KOPT-K1 (cell line): Measurements from ENCODE around the gene NUP214.
"Not testable (repeated sequence)": the region's sequence is repeated elsewhere in the genome, so short reads cannot be mapped to it uniquely, and the experiment has no call there.

Experiments
- H3K27ac ChIP-seq: fragments of 200-600 bp; sonication (generic); 2 replicates; pipeline ENCODE4 v1.5.1; 2016; ENCODE audit warnings: antibody characterized with exemption, mild to moderate bottlenecking, low read depth, low read length; ENCODE audit not compliant: poor library complexity, severe bottlenecking
- H3K36me3 ChIP-seq: fragments of 200-600 bp; sonication (generic); 2 replicates; pipeline ENCODE4 v1.5.1; 2017; ENCODE audit warnings: antibody characterized with exemption, mild to moderate bottlenecking, low read length, moderate library complexity; ENCODE audit not compliant: insufficient read depth
- H3K9me3 ChIP-seq: fragments of 200-600 bp; sonication (generic); 2 replicates; pipeline ENCODE4 v1.5.1; 2017; ENCODE audit warnings: antibody characterized with exemption, low read length, mild to moderate bottlenecking; ENCODE audit not compliant: insufficient read depth, poor library complexity, severe bottlenecking

NUP214 gene

DNA sequence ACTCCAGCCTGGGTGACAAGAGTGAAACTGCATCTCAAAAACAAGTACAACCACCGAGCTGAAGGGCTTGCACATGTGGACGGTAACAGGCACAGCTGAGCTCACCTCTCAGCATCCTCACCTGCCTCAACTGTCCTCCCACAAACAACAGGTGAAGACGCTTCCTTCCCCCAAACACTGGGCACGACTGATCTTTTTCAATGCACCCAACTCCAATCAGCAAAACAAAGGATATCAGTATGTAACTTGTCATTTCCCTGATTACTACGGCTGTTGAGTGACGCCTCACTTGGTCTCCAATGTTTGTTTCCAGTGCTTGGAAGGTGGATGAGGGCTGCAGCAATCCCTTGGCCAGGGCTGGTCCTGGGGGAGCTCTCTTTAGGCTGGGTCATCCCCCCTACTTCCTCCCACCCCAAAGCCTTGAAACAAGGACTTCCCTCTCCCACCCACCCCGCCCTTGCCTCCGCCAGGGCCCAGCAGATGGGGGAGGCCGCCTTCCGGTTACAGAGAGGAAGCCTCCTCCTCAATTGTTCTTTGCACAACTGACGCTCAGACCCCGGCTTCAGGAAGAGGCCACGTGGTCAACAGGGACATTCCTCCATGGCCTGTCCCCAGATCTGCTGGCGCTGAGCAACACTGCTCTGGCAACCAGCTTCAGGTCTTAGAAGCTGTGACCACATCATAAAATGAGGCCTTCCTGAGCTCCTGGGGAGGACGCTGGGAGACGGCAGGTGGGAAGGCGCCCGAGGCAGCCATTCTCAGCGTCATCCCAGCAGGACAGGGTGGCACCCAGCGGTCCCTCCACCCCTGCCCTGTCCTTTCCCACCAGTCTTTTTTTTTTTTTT lies 145.0 kb downstream of the NUP214 start:
- Histone ChIP-seq H3K9me3 (no peaks in the 10 kb centered on the region), H3K36me3 (no peaks in the 10 kb centered on the region), H3K27ac (peak overlapping the region; percentile 89)

DNA sequence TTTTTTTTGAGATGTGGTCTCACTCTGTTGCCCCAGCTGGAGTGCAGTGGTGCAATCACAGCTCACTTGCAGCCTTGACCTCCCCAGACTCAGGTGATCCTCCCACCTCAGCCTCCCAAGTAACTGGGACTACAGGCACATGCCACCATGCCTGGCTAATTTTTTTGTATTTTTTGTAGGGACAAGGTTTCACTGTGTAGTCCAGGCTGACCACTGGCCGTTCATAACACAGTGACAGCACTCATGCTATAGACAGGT lies 145.6 kb downstream of the NUP214 start:
- not testable (repeated sequence) for H3K9me3 ChIP-seq, H3K36me3 ChIP-seq
- peak overlapping the region; percentile 89 for H3K27ac ChIP-seq

DNA sequence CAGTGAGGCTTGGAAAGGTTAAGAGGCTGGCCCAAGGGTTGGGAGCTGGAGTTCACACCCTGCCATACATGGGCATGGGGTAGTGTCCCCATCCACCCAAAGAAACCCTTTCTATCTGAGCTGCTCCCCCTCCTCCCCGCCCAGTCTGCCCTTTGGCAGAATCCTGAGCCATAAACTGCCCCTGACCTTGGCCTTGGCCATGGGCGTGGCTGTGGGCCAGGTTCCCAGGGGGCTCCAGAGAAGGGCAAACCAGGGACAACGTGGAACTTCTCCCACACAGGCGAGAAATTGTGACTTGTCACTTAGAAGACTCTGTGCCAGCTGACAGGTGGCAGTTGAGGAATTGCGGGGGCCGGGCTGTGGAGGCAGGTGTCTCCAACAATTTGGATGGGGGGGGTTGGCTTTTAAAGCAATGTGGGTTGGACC lies 146.1 kb downstream of the NUP214 start:
- Histone ChIP-seq H3K36me3 (no peaks in the 10 kb centered on the region), H3K9me3 (no peaks in the 10 kb centered on the region), H3K27ac (peak overlapping the region; percentile 89)

DNA sequence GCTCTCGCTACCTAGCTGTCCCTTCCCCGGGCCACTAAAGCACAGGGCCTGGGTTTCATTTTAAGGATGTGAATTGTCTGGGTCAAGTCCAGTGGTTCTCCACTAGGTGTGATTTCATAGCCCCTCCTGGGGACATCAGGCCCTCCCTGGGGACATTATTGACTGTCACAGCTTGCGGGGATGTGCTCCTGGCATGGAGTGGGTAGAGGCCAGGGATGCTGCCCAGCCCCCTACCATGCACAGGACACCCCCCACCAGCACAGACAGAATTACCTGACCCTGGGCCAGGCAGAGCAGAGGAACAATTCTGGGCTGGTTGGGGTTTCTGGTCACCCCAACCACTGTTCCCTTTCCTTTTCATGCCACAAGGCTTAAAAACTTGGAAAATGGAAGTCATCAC lies 146.8 kb downstream of the NUP214 start:
- Histone ChIP-seq H3K9me3 (no peaks in the 10 kb centered on the region), H3K27ac (peak overlapping the region; percentile 89), H3K36me3 (no peaks in the 10 kb centered on the region)

DNA sequence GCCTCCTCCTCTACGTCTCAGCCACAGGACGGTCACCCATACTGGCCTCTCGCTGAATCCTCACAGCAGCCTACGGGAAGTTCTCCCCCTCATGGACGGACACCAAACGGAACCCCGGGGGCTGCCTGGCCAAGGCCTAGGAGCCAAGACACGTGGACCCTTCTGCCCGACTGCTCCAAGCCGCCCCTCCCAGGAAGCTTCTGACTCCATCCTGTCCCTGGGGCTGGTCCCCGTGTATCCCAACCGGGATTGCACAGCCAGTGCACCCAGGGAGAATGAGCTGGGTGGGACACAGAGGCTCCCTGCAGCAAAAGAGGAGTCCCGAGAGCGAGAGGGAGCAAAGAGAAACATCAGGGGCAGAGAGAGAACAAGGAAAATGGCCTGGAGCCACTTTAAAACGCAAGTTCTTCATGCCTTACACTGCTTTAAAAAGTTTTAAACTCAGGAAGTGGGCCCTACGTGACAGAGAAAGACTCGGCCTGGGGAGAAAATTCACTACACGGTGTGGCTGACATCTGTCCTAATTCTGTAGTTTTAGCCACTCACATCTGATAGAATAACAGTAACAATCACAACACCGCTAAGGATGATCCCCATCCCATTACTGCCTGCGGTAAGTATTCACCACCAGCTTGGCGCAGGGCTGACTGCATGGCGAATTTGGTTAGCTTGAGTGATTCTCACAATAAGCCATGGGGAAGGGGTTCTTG lies 147.9 kb downstream of the NUP214 start:
- Histone ChIP-seq H3K36me3 (no peaks in the 10 kb centered on the region), H3K9me3 (no peaks in the 10 kb centered on the region), H3K27ac (peak overlapping the region; percentile 85)

DNA sequence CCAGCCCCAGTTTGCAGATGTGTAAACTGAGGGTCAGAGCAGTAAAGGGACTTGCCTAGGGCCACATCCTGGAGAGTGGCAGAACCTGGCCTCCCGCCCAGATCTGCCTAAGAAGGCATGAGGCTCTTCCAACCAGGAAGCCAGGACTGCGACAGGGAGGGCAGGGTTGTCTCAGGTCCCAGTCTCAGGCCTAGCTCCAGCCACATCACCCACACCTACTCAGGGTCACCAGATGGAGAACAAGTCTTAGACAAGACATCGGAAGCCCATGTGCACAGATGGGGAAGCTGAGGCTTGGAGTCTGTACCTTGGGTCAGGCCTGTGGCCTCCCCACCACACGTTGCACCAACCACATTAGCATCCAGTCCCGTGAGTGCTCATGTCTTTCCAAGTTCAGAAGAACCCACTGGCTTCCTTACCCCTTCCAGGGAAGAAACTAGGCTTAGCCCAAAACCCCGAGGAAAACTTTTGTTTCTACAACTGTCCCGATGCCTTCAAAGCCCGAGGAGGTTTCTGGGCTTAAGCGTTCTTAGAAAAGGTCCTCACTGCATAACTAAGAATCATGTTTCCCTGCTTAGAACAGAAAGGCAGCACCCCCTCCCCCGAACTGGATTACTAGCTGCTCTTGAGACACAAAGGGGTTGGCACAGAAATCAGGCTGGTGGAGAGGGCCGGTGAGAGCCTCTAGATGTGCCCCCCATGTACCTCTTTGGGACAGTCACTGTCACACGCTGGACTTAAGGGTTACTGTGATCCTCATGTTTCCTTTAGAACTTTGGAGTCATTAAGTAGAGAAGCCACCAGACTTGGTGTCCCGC lies 148.7 kb downstream of the NUP214 start:
- no peaks in the 10 kb centered on the region for H3K36me3 ChIP-seq
- H3K9me3 ChIP-seq, result no peaks in the 10 kb centered on the region
- H3K27ac ChIP-seq, result peak overlapping the region; percentile 85

DNA sequence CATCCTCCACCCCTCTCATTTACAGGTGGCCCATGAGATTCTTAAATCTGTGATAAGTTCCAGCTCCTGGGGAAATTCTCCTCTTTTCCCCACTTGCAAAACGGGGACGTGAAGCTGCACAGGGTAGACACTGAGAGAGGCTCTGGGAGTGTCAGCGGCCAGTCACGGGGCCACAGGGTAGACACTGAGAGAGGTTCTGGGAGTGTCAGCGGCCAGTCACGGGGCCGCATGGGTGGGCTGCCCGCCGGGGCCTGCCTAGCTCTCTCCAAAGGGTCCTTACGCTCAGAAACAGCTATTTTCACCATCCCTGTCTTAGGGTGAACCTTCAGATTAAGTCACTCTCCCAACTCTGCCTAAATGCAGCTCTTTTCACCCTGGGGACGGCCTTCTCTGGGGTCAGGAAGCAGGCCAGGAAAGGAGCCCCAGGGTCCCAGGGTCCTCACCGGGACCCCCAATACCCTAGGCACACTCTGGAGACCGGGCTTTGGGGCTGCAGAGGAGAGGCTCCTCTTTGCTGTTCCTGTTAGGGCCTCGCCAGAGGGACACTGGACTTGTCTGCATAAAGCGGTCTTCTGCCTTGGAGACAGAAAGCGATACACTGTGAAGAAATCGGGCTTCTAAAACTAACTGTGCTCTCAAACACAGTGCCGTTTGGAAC lies 149.4 kb downstream of the NUP214 start:
- Histone ChIP-seq H3K27ac (peak overlapping the region; percentile 85), H3K36me3 (no peaks in the 10 kb centered on the region), H3K9me3 (no peaks in the 10 kb centered on the region)

DNA sequence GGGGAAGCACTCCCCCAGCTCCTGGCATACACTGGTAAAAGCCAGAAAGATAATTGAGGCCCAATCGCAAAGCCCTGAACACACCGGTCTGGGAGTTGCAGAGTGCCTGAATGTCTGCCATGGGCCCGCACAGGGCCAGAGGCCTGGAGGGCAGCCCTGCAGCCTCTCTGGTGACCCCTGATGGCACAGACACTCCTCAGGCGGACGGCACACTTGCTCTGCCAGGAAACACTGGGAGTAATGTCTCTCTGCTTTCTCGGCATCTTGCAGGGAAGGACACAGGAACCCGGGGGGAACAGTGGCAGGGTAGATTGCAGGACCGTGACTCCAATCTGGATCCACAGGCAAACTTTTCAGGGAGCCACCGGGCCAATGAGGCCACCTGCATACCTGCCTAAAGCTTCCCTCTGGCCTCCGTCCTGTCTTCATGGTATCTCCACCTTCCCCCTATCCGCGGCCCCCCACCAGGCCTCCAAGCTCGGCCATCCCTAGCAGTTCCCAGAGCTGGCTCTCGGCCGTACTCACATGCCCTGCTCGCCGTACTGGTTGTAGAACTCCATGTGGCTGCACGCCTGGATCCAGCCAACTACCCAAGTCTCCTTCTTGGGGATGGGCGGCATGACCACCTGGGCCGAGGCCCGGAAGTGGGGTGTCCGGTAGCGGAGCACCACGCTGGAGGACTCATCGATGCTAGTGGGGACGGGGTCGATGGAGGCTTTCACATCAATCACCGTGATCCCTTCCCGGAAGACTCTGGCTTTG lies 150.1 kb downstream of the NUP214 start:
- H3K36me3 ChIP-seq, result no peaks in the 10 kb centered on the region
- no peaks in the 10 kb centered on the region for H3K9me3 ChIP-seq
- H3K27ac ChIP-seq, result peak overlapping the region; percentile 85

DNA sequence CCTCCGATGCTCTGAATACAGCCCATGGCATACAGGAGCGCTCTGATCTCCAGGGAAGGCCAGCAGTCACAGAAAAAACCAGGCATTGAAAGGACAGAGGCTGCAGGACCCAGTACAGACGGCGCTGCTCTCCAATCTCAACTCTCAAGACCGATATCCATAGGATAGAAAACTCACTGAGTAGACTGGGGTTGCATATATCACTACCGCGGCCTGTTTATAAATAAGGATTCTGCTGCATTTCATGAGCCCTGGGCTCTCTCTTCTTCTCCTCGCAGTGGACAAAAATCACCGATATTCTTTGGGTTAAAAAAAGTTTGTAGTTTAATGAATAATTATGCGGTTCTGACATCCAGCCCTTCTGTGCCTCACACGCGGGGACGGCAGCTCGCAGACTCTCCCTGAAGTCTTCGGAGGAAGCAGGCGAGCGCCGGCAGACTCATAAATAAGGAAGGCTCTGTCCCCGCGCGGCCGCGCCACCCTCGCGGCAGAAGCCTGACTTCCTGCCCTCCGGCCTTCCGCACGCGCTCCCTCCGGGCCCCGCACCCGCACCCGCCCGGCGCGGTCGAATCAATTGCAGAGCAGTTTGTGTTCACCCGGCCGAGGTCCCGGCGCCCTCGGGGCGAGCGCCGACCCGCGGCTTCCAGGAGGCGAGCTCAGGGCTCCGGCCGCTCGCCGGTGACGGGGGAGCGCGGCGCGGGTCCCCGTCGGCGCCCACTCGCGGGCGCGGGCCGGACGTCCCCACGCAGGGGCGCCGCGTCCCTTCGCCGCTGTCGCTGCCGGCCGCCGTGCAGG lies 150.9 kb downstream of the NUP214 start, which contains the start of gene FAM78A:
FAM78A (minus strand) TSS at position 417 of the 795 bp plus-strand sequence; CDS start at position 86, 331 bp downstream.
- no peaks in the 10 kb centered on the region for H3K36me3 ChIP-seq
- peak within 1 kb of the TSS; percentile 85 for H3K27ac ChIP-seq

DNA sequence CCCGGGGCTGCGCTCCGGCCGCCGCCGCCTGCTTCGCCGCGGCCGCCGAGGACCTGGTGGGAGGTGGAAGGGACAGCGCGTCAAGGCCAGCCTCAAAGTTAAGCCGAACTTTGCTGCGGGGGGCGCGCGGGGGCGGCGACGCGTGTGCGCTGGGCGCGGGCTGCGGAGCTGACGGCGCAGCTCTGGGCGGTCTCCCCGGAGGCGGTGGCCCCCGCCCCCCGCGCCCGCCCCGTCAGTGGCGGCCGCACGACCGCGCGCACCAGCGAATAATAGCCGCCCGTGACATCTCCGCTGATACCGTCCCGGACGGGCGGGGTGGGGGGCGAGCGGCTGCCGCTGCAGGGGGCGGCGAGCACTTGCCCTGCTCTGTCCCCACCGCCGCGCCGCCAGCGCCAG lies 151.5 kb downstream of the NUP214 start:
- Histone ChIP-seq H3K27ac (peak overlapping the region; percentile 85), H3K9me3 (no peaks in the 10 kb centered on the region), H3K36me3 (no peaks in the 10 kb centered on the region)

More for the DNA sequence above, 150.9 kb downstream of the NUP214 start, which contains the start of gene FAM78A:
- H3K9me3 ChIP-seq, result no peaks in the 10 kb centered on the region

DNA sequence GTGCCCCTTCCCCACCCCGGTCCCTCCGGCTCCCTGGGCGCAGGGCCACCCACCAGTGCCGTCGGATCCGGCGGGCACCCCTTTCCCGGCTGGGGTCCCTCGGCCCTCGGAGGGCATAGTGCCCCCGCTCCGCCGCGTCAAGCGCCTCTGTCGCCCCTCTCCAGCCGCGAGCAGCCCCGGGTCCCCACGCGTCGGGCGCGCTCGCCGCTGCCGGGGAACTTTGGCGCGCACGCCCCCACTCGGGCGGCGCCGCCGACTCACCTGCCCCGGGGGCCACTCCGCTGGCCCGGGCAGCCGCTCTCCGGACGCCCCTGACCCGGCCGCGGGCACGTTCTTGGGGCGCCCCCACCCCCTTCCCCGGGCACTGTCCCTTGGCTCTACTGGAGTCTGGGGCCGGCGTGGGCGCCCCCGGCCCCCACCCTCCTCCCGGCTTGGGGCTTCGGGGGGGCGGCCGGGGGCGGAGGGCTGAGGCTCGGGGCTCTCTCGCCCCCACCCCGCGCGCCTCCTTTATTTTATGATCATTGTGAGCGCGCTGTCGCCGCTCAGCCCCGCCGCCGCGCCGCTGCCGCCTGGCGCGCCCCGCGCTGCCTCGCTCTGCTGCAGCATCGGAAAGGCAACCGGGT lies 152.0 kb downstream of the NUP214 start:
- Histone ChIP-seq H3K36me3 (no peaks in the 10 kb centered on the region), H3K9me3 (no peaks in the 10 kb centered on the region), H3K27ac (peak overlapping the region; percentile 85)

DNA sequence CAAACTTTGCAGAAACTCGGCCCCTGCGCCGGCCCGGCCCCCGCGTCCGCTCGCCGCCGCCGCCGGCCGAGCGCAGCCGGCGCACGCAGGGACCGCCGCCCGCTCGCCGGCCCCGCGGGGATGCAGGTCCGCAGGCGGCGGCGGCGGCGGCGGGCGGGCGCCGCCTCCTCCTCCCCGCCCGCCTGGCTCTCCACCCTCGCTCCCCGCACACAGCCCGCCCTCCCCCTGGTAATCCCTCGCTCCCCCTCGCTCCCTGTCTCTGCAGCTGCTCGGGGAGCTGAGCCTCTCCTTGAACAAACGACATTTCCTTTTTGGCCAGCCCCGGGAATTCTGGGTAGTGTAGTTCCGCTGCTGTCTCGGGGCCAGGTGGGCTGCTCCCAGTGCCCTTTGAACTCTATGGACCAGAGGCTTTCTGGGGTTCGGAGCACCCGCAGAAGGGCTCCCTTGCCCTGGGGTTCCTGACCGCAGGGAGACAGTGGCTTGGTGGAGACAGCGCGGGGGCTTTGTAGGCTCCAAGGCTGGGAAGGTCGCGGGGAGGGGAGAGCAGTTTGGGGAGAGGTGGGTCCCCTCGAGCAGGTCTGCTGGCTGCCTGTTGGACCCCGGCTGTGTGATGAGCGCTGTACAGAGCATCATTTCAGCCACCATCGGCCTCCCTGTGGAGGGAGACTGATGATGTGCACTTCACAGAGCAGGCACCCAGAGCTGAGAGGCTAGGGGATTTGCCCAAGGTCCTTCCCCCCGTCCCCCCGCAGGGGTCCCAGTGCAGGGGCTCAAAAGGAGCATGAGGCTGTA lies 152.7 kb downstream of the NUP214 start:
- H3K9me3 ChIP-seq, result no peaks in the 10 kb centered on the region
- H3K27ac ChIP-seq, result peak overlapping the region; percentile 85
- H3K36me3 ChIP-seq, result no peaks in the 10 kb centered on the region

DNA sequence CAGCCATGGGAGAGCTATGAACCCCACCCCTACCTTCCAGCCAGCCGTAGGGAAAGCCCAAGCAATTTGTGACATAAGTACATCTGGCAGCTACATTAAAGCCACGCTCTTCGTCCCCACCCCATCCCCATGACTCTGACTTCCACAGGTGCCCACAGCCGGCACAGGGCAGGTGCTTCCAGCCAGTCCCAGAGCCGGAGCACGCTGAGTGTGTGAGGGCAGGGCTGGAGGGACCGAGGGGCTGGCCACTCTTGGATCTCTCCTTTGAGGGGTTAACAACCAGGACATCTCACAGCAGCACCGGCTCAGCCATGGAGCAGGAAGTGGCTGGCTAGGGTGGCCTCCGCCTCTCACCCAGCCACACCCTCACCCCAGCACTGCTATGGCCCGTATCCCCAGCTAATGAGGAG lies 153.3 kb downstream of the NUP214 start:
- no peak overlapping the region for H3K27ac ChIP-seq
- H3K9me3 ChIP-seq, result no peaks in the 10 kb centered on the region
- no peaks in the 10 kb centered on the region for H3K36me3 ChIP-seq
